GM18498 (cell line): ENCODE measurements around the gene DAPK2.
"Not testable (repeated sequence)": the region's sequence is repeated elsewhere in the genome, so short reads cannot be mapped to it uniquely, and the experiment has no call there.

Source experiments
- ATAC-seq: cut with Tn5 transposase; IDR thresholded peaks from one replicate; pipeline ENCODE4 v1.9.1; 2021; ENCODE audit warnings: mild to moderate bottlenecking, moderate library complexity; ENCODE audit not compliant: unreplicated experiment

Gene DAPK2

DNA sequence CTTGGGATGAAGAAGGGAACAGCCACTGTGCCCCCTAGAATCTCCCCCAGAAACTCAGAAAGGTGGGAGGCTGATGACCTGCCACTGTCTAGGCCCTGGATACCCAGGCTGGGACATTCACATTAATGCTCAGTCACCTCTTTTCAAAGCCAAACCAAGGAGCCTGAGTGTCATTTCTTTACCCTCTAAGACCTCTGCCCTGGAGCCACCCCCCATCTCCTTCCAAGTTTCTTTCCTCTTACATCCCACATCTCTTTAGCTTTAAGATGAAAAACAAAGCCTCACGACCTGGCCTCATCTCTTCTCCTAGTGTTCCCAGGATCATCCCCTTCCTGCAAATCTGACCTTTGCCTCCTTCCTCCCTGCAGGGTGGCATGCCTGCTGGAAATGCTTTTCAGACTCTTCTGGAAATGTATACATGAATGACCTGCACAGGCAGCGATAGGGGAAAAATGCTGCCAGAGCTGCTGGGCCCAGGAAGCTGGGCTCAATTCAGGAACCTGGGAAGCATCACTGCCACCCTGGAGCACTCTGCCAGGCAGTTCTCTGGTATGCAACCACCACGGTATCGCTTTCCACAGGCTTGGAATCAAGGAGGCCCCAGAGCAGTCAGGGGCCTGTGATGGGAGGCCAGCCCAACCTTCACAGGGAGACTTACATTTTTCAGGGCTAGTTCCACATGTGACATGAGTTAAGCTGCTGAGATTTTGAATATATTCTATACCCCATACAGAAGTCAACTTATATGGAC is 67.6 kb downstream of the DAPK2 start:
- no peak for ATAC-seq

GRCh38 chr15:63977119-63977518 is 69.2 kb downstream of the DAPK2 start:
- no peak for ATAC-seq

DNA sequence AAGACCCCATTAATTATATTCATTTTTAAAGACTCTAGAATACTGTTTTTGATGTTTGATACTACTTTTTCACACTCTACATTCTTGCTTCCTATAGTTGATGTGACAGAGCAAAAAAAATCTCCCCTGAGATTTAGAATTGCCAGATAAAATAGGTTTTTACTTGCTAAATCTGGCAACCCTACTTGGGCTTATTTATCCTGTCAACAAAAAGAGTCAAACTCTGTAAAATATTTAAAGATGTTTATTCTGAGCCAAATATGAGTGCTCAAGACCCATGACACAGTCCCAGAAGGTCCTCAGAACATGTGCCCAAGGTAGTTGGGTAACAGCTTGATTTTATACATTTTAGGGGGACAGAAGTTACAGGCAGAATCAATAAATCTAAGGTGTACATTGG is 72.3 kb downstream of the DAPK2 start:
- ATAC-seq: no peak

- no peak for ATAC-seq
These were observed 72.9 kb downstream of the DAPK2 start for GRCh38 chr15:63973212-63974009.

DNA sequence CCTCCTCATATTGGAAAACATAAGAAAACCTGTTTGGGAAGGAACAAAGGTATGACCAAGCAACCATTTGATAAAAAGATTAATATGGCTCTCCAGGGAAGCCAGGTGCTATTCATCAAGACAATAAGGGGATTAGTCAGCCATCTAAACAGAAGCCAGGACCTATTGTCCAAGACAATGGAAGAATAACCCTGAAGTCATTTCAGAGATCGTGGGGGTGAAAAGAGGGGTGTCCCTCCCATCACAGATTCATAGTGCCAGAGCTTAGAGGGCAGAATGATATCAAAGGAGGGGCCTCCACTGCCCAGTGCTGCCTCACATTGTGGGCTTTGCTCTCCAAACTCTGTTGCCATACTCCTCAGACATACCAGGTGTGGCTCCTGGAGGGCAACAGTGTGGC is 73.5 kb downstream of the DAPK2 start:
- no peak for ATAC-seq

GRCh38 chr15:63971904-63972303 is 74.4 kb downstream of the DAPK2 start:
- ATAC-seq: no peak

- peak; percentile 20 for ATAC-seq
These were observed 74.9 kb downstream of the DAPK2 start for GRCh38 chr15:63971427-63971805.

DNA sequence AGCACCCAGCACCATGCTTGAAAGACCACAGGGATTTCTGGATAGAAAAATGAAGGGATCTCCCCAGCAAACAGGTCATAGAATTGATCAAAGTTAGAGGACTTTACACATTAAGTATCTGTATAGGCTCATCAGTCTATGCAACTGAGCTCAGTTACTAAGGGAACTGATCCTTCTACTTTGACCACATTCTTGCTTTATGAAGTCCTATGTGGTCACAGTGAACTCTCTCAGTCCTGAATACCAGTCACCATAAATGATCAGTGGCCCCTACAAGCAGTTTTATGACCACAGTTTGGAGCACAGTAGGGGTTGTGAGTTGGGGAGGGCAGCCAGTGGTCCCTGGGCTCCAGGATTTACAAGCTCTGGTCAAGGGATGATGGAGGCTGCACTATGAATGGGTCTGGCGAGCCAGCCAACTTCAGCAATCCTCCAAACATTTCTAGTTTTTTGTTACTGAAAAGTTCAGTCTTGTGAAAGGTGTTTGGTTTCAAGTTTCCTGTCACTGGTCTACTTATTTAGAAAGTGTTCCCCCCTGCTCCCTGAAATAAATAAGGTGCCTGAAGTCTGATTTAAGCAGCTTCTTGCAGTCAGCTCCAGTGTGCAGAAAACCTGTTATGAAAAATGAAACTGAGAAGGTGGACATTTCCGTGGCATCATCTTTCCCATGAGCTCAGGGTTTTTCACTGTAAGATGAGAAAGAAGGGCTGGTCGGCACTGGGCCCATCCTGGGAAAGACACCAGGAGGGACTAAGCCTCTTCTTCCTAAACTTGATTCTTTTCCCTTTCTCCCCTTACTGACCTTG is 75.5 kb downstream of the DAPK2 start:
- ATAC-seq: peak; percentile 93

- ATAC-seq: no peak
These were observed 76.4 kb downstream of the DAPK2 start for GRCh38 chr15:63969652-63970421.

DNA sequence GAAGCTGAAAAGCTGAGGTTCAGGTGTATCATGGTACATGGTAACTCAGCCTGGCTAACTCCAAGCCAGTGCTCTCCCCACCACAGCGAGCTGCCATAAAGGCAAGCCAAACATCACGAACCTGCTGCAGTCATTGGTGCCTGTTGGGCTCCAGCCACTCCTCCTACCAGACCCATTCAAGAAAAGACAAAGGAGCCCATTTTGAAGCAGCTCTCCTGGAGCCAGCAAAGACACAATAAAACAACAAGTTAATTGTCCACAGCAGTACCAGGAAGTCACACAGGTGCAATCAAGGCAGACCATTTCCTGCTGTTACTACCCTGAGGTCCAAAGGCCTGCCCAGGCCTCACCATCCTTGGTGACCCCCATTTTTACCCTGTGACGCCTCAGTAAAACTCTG is 77.6 kb downstream of the DAPK2 start:
- no peak for ATAC-seq

DNA sequence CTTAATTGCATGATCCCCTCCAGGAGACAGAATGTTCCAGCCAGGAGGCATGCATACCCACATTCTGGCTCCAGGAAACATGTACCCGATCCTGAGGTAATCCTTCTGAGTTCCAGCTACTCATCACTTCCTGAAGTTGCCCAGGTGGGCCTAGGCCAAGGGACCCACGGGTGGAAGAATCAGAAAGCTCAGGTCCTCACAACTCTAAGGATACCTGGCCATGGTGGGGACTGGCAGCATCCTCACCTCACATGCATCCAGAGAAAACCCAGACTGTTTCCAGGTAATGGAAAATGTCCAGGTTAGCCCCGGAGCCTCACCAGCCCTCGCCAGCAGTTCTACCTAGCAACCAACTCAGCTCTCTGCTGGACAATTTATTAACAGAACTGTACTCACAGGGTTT is 78.2 kb downstream of the DAPK2 start:
- ATAC-seq: no peak

- no peak for ATAC-seq
These were observed 78.7 kb downstream of the DAPK2 start for GRCh38 chr15:63967616-63968015.

DNA sequence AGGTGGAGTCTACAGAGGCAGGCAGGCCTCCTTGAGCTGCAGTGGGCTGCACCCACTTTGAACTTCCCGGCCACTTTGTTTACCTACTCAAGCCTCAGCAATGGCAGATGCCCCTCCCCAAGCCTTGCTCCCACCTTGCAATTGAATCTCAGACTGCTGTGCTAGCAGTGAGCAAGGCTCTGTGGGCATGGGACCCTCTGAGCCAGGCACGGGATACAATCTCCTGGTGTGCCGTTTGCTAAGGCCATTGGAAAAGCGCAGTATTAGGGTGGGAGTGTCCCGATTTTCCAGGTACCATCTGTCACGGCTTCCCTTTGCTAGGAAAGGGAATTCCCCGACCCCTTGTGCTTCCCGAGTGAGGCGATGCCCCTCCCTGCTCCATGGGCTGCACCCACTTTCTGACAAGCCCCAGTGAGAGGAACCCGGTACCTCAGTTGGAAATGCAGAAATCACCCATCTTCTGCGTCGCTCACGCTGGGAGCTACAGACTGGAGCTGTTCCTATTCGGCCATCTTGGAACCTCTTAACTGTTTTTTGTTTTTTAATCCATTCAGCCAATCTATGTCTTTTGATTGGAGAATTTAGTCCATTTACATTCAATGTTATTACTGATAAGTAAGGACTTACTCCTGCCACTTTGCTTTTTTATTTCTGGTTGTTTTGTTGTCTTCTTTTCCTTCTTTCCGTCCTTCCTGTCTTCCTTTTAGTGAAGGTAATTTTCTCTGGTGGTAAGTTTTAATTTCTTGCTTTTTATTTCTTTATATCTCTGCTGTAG is 83.2 kb downstream of the DAPK2 start:
- not testable (repeated sequence) for ATAC-seq

DNA sequence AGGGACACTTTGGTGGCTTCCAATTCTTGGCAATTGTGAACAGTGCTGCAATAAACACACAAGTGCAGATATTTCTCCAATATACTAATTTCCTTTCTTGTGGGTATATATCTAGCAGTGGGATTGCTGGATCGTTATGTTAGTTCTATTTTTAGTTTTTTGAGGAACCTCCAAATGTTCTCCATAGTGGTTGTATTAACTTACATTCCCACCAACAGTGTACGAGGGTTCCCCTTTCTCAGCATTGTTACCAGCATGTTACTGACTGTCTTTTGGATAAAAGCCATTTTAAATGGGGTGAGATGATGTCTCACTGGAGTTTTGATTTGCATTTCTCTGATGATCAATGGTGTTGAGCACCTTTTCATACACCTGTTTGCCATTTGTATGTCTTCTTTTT is 92.8 kb downstream of the DAPK2 start:
- ATAC-seq: no peak

DNA sequence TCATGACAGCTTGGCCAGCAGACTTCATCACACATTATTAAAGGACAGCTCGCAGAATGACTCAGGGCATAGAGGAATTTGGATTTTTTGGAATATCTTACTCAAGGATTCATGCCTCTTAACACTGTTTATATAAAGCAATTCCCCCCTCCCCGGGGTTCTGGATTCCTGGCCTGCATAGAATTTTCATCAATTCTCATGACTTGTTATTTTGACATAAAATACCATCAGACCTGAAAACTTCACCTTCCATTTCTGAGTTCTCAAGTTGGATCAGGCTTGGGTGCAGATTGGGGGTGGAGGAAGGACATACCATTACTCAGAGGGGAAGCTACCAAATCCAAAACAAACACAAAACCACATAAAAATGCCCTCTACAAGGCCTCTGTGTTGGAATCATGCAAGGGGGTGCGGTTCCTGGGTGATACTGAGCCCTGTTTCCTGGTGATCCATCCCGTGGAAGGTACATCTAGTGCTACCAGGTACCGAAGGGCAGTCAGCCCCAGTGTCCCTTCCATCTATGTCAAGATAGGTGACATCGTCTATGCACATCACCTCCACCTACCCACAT is 95.3 kb downstream of the DAPK2 start:
- no peak for ATAC-seq

GRCh38 chr15:63948971-63949370 is 97.3 kb downstream of the DAPK2 start:
- no peak for ATAC-seq

- ATAC-seq: no peak
These were observed 97.8 kb downstream of the DAPK2 start for GRCh38 chr15:63948436-63948835.

DNA sequence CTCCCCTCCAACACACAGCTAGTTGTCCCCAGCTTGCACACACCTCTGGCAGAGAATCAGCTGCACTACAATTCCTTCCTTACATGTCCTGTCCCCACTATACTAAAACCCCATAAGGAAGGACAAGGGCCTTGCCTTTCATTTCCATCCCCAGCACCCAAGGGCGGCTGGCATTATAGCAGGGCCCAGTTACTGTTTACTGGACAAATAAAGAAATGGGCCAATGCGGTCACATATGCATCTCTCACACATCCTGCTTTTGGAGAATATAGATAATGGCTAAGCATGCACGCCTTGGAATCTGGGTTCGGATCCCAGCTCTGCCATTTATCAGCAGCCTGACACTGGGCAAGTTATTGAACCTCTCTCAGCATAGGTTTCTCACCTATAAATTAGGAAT is 99.1 kb downstream of the DAPK2 start:
- no peak for ATAC-seq

- ATAC-seq: no peak
These were observed 99.7 kb downstream of the DAPK2 start for GRCh38 chr15:63946524-63947065.
